Endothelial cell of umbilical vein (primary cell): ENCODE results near the gene ADGRF3.

ENCODE experiments used
- EZH2 ChIP-seq: IDR thresholded peaks from 2 replicates; pipeline ENCODE4 v1.6.1; 2012; ENCODE audit warnings: borderline replicate concordance, low read depth, mild to moderate bottlenecking, moderate library complexity, low read length, inconsistent platforms; ENCODE audit not compliant: severe bottlenecking
- FOS ChIP-seq: IDR thresholded peaks from 2 replicates; pipeline ENCODE4 v1.6.1; 2011; ENCODE audit warnings: mild to moderate bottlenecking, low read length, moderate library complexity, borderline replicate concordance; ENCODE audit not compliant: insufficient read depth

DNA sequence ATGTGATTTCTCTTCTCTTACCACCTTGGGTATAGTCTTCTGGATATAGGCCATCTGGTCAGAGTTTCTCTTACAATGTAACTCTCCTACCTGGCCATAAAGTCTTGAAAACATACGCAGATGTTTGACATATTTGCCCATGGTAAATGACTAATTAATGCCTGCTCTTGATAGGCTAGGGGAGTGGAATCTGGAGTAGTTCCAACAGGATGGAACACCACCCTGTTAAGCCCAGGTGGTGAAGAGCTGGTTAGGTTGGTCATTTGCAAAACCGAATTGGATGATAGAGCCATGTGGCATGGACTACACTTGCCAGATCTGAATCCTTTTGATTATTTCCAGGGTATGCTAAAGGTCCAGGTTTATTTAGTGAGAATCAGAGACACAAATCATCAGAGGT is 65.4 kb downstream of the ADGRF3 start:
- no peak for TF ChIP-seq FOS
- no peak for TF ChIP-seq EZH2
